GM12872 (cell line): ENCODE results near the gene RNF141.

Experiments used
- CTCF ChIP-seq: IDR thresholded peaks from 3 replicates; pipeline ENCODE4 v1.5.1; 2011; ENCODE audit warnings: low read depth, mild to moderate bottlenecking, low read length, moderate library complexity; ENCODE audit not compliant: insufficient read depth

RNF141 gene

GRCh38 chr11:10561043-10561818 is 20.2 kb upstream of the RNF141 start:
- no peak for TF ChIP-seq CTCF

- no peak for TF ChIP-seq CTCF
These were observed 17.3 kb upstream of the RNF141 start for GRCh38 chr11:10558288-10558687.

DNA sequence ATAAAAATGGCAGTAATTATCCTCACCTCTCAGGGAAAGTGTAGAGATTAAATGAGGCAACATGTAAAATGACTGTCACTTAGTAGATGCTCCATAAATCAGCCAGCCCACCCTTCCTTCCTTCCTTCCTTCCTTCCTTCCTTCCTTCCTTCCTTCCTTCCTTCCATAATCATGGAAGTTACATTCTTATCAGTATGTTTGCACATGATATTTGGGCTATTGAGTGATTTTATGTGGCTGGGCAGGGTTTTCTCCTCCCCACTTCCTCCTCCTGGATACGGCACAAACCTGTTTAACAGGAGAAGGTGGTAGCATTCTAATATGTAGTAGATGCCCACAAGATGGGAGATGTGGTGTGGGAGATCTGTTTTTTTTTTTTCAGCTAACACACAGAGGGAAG is 15.6 kb upstream of the RNF141 start:
- no peak for TF ChIP-seq CTCF

- no peak for TF ChIP-seq CTCF
These were observed 10.9 kb upstream of the RNF141 start for GRCh38 chr11:10551845-10552352.

- TF ChIP-seq CTCF = no peak
These were observed 10.3 kb upstream of the RNF141 start for GRCh38 chr11:10551290-10551592.

- TF ChIP-seq CTCF = no peak
These were observed 9.7 kb upstream of the RNF141 start for GRCh38 chr11:10550503-10551289.
